Hepatocyte (in vitro differentiated cells): ENCODE results near the gene TRAFD1.

Source experiments
- CTCF ChIP-seq: fragments of 200-600 bp; sonication (generic); IDR thresholded peaks from 2 replicates; pipeline ENCODE4 v1.5.1; 2016; ENCODE audit warnings: antibody characterized with exemption, mild to moderate bottlenecking; ENCODE audit not compliant: poor library complexity
- EZH2 ChIP-seq: fragments of 200-600 bp; sonication (generic); IDR thresholded peaks from 2 replicates; pipeline ENCODE4 v1.6.1; 2016; ENCODE audit warnings: antibody characterized with exemption, mild to moderate bottlenecking, borderline replicate concordance

- TF ChIP-seq CTCF = no peak
- TF ChIP-seq EZH2 = no peak
Observed at GRCh38 chr12:112105891-112106290, 19.5 kb upstream of the TRAFD1 start.
